Activated CD4-positive, alpha-beta T cell treated with anti-CD3 and anti-CD28 coated beads, Interleukin-2, amount 10 ng/mL, durations not matched to agents 24 days and 14 days (primary cell): ENCODE measurements around the gene MTCL1. TPM values are rescaled to one million over a fixed set of nuclear protein-coding genes. Genes with fewer than 3 reads are reported as not detected.
A peak's percentile ranks its signal among the peaks of the same experiment; 100 is the strongest.

Experiments
- DNase-seq: peaks from one replicate; pipeline ENCODE4 v3.0.0; 2022
- H3K27ac Mint-ChIP-seq: one replicate; pipeline ENCODE4 v1.8.0; 2022; ENCODE audit warnings: mild to moderate bottlenecking, mixed read lengths
- H3K27me3 Mint-ChIP-seq: one replicate; pipeline ENCODE4 v1.8.0; 2022; ENCODE audit warnings: mixed read lengths
- H3K36me3 Mint-ChIP-seq: one replicate; pipeline ENCODE4 v1.8.0; 2022; ENCODE audit warnings: low read depth, mild to moderate bottlenecking, mixed read lengths
- H3K4me1 Mint-ChIP-seq: one replicate; pipeline ENCODE4 v1.8.0; 2021; ENCODE audit warnings: mixed read lengths
- H3K4me3 Mint-ChIP-seq: one replicate; pipeline ENCODE4 v1.8.0; 2022; ENCODE audit warnings: mild to moderate bottlenecking, moderate library complexity, mixed read lengths
- H3K9me3 Mint-ChIP-seq: one replicate; pipeline ENCODE4 v1.8.0; 2021; ENCODE audit warnings: mixed read lengths
- intact Hi-C: fragments of 100-400 bp; cut with micrococcal nuclease; formaldehyde crosslinking; loops from one replicate; pipeline ENCODE4 v1.15.1; 2023
- total RNA-seq: library from RNA; stranded (reverse); gene quantifications from 2 replicates; pipeline ENCODE4 v1.2.3, GENCODE V29; 2022

Gene MTCL1
- total RNA-seq: 0.09 and 0.40 TPM in 2 replicates

GRCh38 chr18:8705238-8705960 lies at the start of gene MTCL1:
Gene MTCL1 (plus strand): TSS chr18:8705556. CDS start chr18:8705661, 105 bp downstream.
- intact Hi-C loops: loop anchor here (2.0 to 10.0 kb wide), 5 partner anchors 97 to 1209 kb away; partner anchors contain the start of genes RAB12, RALBP1, TWSG1 and VAPA
- Mint-ChIP-seq H3K27me3 (peaks cover 68% of the 10 kb centered on the region), H3K9me3 (no peaks in the 10 kb centered on the region)

GRCh38 chr18:8656232-8656631 lies 49.1 kb upstream of the MTCL1 start:
- intact Hi-C loops: no loop called here

More at GRCh38 chr18:8705238-8705960, at the start of gene MTCL1:
- peak; percentile 67 for DNase-seq
- H3K4me1 Mint-ChIP-seq: peaks cover 9% of the 10 kb centered on the region
- no peaks in the 10 kb centered on the region for H3K36me3 Mint-ChIP-seq
- peak within 1 kb of the TSS; percentile 95 for H3K4me3 Mint-ChIP-seq
- H3K27ac Mint-ChIP-seq: peak within 1 kb of the TSS; percentile 72

GRCh38 chr18:8657050-8657820 lies 48.1 kb upstream of the MTCL1 start:
- H3K36me3 Mint-ChIP-seq: no peaks in the 10 kb centered on the region
- peaks cover 2% of the 10 kb centered on the region for H3K4me1 Mint-ChIP-seq
- DNase-seq: no peak
- H3K27ac Mint-ChIP-seq: no peak overlapping the region
- intact Hi-C loops: no loop called here
- H3K4me3 Mint-ChIP-seq: no peak overlapping the region
- H3K9me3 Mint-ChIP-seq: no peaks in the 10 kb centered on the region
- H3K27me3 Mint-ChIP-seq: peaks cover 22% of the 10 kb centered on the region

More at GRCh38 chr18:8656232-8656631, 49.1 kb upstream of the MTCL1 start:
- Mint-ChIP-seq H3K27me3 (peaks cover 19% of the 10 kb centered on the region), H3K27ac (no peak overlapping the region), H3K9me3 (no peaks in the 10 kb centered on the region), H3K4me3 (no peak overlapping the region), H3K4me1 (peaks cover 2% of the 10 kb centered on the region), H3K36me3 (no peaks in the 10 kb centered on the region)
- no peak for DNase-seq

- no peak for DNase-seq
- H3K4me3 Mint-ChIP-seq: no peak overlapping the region
- H3K9me3 Mint-ChIP-seq: no peaks in the 10 kb centered on the region
- H3K27me3 Mint-ChIP-seq: peaks cover 22% of the 10 kb centered on the region
- H3K27ac Mint-ChIP-seq: no peak overlapping the region
- intact Hi-C loops: no loop called here
- H3K4me1 Mint-ChIP-seq: peaks cover 2% of the 10 kb centered on the region
- no peaks in the 10 kb centered on the region for H3K36me3 Mint-ChIP-seq
Observed at GRCh38 chr18:8657873-8658470, 47.4 kb upstream of the MTCL1 start.

GRCh38 chr18:8658858-8659485 lies 46.4 kb upstream of the MTCL1 start:
- intact Hi-C loops: no loop called here
- no peak for DNase-seq

GRCh38 chr18:8659609-8660242 lies 45.6 kb upstream of the MTCL1 start:
- peaks cover 12% of the 10 kb centered on the region for H3K27me3 Mint-ChIP-seq
- no peaks in the 10 kb centered on the region for H3K36me3 Mint-ChIP-seq
- no peak overlapping the region for H3K4me3 Mint-ChIP-seq
- H3K4me1 Mint-ChIP-seq: peaks cover 2% of the 10 kb centered on the region
- DNase-seq: no peak
- H3K9me3 Mint-ChIP-seq: no peaks in the 10 kb centered on the region
- H3K27ac Mint-ChIP-seq: no peak overlapping the region
- intact Hi-C loops: no loop called here

More at GRCh38 chr18:8658858-8659485, 46.4 kb upstream of the MTCL1 start:
- no peaks in the 10 kb centered on the region for H3K36me3 Mint-ChIP-seq
- H3K27me3 Mint-ChIP-seq: peaks cover 16% of the 10 kb centered on the region
- H3K4me3 Mint-ChIP-seq: no peak overlapping the region
- no peaks in the 10 kb centered on the region for H3K9me3 Mint-ChIP-seq
- H3K4me1 Mint-ChIP-seq: peaks cover 2% of the 10 kb centered on the region
- no peak overlapping the region for H3K27ac Mint-ChIP-seq

GRCh38 chr18:8660316-8660715 lies 45.0 kb upstream of the MTCL1 start:
- peaks cover 4% of the 10 kb centered on the region for H3K4me1 Mint-ChIP-seq
- no peaks in the 10 kb centered on the region for H3K36me3 Mint-ChIP-seq
- DNase-seq: no peak
- H3K27me3 Mint-ChIP-seq: peaks cover 10% of the 10 kb centered on the region
- no peak overlapping the region for H3K27ac Mint-ChIP-seq
- no peaks in the 10 kb centered on the region for H3K9me3 Mint-ChIP-seq
- no peak overlapping the region for H3K4me3 Mint-ChIP-seq
- intact Hi-C loops: no loop called here

- H3K4me1 Mint-ChIP-seq: peaks cover 4% of the 10 kb centered on the region
- H3K27me3 Mint-ChIP-seq: peaks cover 7% of the 10 kb centered on the region
- H3K27ac Mint-ChIP-seq: no peak overlapping the region
- no peaks in the 10 kb centered on the region for H3K9me3 Mint-ChIP-seq
- no peak overlapping the region for H3K4me3 Mint-ChIP-seq
- DNase-seq: no peak
- no peaks in the 10 kb centered on the region for H3K36me3 Mint-ChIP-seq
- intact Hi-C loops: no loop called here
Observed at GRCh38 chr18:8661754-8662559, 43.4 kb upstream of the MTCL1 start.

GRCh38 chr18:8662560-8663255 lies 42.6 kb upstream of the MTCL1 start:
- intact Hi-C loops: no loop called here
- Mint-ChIP-seq H3K9me3 (no peaks in the 10 kb centered on the region), H3K4me1 (peaks cover 4% of the 10 kb centered on the region), H3K27ac (no peak overlapping the region), H3K27me3 (peaks cover 7% of the 10 kb centered on the region), H3K36me3 (no peaks in the 10 kb centered on the region), H3K4me3 (no peak overlapping the region)
- DNase-seq: no peak

- DNase-seq: no peak
- no peak overlapping the region for H3K4me3 Mint-ChIP-seq
- peaks cover 2% of the 10 kb centered on the region for H3K4me1 Mint-ChIP-seq
- peaks cover 5% of the 10 kb centered on the region for H3K27me3 Mint-ChIP-seq
- H3K36me3 Mint-ChIP-seq: no peaks in the 10 kb centered on the region
- H3K9me3 Mint-ChIP-seq: no peaks in the 10 kb centered on the region
- no peak overlapping the region for H3K27ac Mint-ChIP-seq
- intact Hi-C loops: no loop called here
Observed at GRCh38 chr18:8667846-8668245, 37.5 kb upstream of the MTCL1 start.

GRCh38 chr18:8668381-8668780 lies 37.0 kb upstream of the MTCL1 start:
- H3K27me3 Mint-ChIP-seq: peaks cover 5% of the 10 kb centered on the region
- DNase-seq: no peak
- H3K36me3 Mint-ChIP-seq: no peaks in the 10 kb centered on the region
- H3K4me3 Mint-ChIP-seq: no peak overlapping the region
- H3K4me1 Mint-ChIP-seq: peaks cover 2% of the 10 kb centered on the region
- intact Hi-C loops: no loop called here
- no peak overlapping the region for H3K27ac Mint-ChIP-seq
- no peaks in the 10 kb centered on the region for H3K9me3 Mint-ChIP-seq

- Mint-ChIP-seq H3K9me3 (no peaks in the 10 kb centered on the region), H3K36me3 (no peaks in the 10 kb centered on the region), H3K4me1 (peaks cover 2% of the 10 kb centered on the region), H3K27ac (no peak overlapping the region), H3K27me3 (peaks cover 5% of the 10 kb centered on the region), H3K4me3 (no peak overlapping the region)
- intact Hi-C loops: no loop called here
- no peak for DNase-seq
Observed at GRCh38 chr18:8669571-8669970, 35.8 kb upstream of the MTCL1 start.
